Breast epithelium (tissue), 3 donors: ENCODE data around the gene ANKMY1.

ENCODE experiments used
- POLR2A ChIP-seq: fragments of 450-650 bp; IDR thresholded peaks from one replicate; pipeline ENCODE4 v1.6.1; 2016; ENCODE audit warnings: antibody characterized with exemption, mild to moderate bottlenecking, moderate library complexity
- TF ChIP-seq, protein P1 (sequence below), 3 donors: fragments of 450-650 bp; IDR thresholded peaks; one replicate each; pipeline ENCODE4 v1.5.1; 2016 to 2017; ENCODE audit warnings: antibody characterized with exemption in 3 of 3, mild to moderate bottlenecking in 3 of 3, moderate library complexity in 3 of 3

DNA sequence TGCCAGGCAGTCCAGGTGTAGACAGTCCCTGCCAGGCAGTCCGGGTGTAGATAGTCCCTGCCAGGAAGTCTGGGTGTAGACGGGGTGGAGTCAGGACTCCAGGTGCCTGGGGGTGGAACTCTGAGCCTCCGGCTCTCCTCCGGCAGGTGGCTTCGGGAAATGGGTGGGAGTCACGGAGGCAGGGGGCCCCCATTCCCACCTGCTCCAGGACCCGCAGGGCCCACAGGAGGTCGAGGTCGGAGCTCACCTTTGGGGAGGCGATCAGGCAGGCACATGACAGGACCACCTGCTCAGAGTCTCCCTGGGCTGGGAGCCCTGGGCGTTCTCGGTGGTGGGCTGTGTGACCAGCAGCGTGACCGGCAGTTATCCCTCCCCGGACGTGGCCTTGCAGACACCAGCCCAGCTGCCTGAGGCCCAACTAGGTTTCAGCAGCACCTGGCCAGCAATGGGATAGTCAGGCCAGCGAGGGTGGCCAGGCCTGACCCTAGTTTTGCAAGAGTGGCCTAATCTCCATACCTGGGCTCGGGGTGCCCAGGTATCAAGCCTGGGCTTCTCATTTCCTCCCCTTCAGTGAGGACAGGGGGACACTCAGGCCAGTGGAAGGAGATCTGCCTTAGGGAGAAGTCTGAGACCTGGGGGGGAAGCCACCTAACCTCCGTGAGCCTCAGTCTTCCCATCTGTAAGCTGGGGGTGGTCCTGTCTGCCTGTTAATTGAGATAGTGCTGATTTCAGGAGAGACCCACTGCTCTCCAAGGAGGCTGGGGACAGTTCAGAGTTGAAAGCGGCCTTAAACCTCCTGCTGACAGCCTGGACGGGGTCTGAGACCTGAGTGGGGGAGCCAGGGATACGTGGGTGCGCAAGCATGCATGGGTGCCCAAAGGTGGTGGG, 109.2 kb downstream of the ANKMY1 start:
- TF ChIP-seq, protein P1, sequence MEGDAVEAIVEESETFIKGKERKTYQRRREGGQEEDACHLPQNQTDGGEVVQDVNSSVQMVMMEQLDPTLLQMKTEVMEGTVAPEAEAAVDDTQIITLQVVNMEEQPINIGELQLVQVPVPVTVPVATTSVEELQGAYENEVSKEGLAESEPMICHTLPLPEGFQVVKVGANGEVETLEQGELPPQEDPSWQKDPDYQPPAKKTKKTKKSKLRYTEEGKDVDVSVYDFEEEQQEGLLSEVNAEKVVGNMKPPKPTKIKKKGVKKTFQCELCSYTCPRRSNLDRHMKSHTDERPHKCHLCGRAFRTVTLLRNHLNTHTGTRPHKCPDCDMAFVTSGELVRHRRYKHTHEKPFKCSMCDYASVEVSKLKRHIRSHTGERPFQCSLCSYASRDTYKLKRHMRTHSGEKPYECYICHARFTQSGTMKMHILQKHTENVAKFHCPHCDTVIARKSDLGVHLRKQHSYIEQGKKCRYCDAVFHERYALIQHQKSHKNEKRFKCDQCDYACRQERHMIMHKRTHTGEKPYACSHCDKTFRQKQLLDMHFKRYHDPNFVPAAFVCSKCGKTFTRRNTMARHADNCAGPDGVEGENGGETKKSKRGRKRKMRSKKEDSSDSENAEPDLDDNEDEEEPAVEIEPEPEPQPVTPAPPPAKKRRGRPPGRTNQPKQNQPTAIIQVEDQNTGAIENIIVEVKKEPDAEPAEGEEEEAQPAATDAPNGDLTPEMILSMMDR (IDR thresholded peaks at IDR 0.05), result no peak
- TF ChIP-seq POLR2A, result no peak
